SK-N-SH treated with all-trans-retinoic acid at 6 μM for 48 hours (cell line): Measurements from ENCODE around the gene MT2A.

Experiments
- ATAC-seq: fragments of 200-7000 bp; cut with Tn5 transposase; 3 replicates; pipeline ENCODE4 v1.9.1; 2020; ENCODE audit warnings: mild to moderate bottlenecking, moderate library complexity
- ARNTL ChIP-seq: fragments of 450-650 bp; formaldehyde crosslinking; IDR thresholded peaks from 2 replicates; pipeline ENCODE4 v1.5.0; 2020; ENCODE audit warnings: low read depth, mild to moderate bottlenecking, moderate library complexity, borderline replicate concordance
- BACH2 ChIP-seq: fragments of 250-450 bp; sonication (Bioruptor Pico); IDR thresholded peaks from 2 replicates; pipeline ENCODE4 v1.9.0; 2021; ENCODE audit warnings: mild to moderate bottlenecking, borderline replicate concordance
- CSDC2 ChIP-seq: fragments of 250-450 bp; sonication (Bioruptor Pico); IDR thresholded peaks from 2 replicates; pipeline ENCODE4 v1.5.0; 2020; ENCODE audit warnings: mild to moderate bottlenecking, moderate library complexity
- GLIS3 ChIP-seq: fragments of 250-450 bp; sonication (Bioruptor Pico); IDR thresholded peaks from 2 replicates; pipeline ENCODE4 v1.5.0; 2020; ENCODE audit warnings: mild to moderate bottlenecking, moderate library complexity
- ISL1 ChIP-seq: fragments of 250-450 bp; sonication (Bioruptor Pico); IDR thresholded peaks from 2 replicates; pipeline ENCODE4 v2.1.2; 2022; ENCODE audit warnings: mild to moderate bottlenecking, moderate library complexity
- PPARA ChIP-seq: fragments of 250-450 bp; sonication (Bioruptor Pico); IDR thresholded peaks from 2 replicates; pipeline ENCODE4 v1.5.0; 2020; ENCODE audit warnings: mild to moderate bottlenecking, borderline replicate concordance
- RARB ChIP-seq: fragments of 250-450 bp; sonication (Bioruptor Pico); IDR thresholded peaks from 2 replicates; pipeline ENCODE4 v1.8.0; 2021; ENCODE audit warnings: mild to moderate bottlenecking, moderate library complexity
- SNAI2 ChIP-seq: fragments of 250-450 bp; sonication (Bioruptor Pico); IDR thresholded peaks from 2 replicates; pipeline ENCODE4 v1.5.0; 2020; ENCODE audit warnings: mild to moderate bottlenecking, moderate library complexity
- TCF4 ChIP-seq: fragments of 250-450 bp; sonication (Bioruptor Pico); IDR thresholded peaks from 2 replicates; pipeline ENCODE4 v1.8.0; 2021; ENCODE audit warnings: mild to moderate bottlenecking, moderate library complexity, borderline replicate concordance
- TOX ChIP-seq: fragments of 250-450 bp; sonication (Bioruptor Pico); IDR thresholded peaks from 2 replicates; pipeline ENCODE4 v1.8.0; 2021; ENCODE audit warnings: mild to moderate bottlenecking, moderate library complexity, borderline replicate concordance
- ZC3H10 ChIP-seq: fragments of 250-450 bp; sonication (Bioruptor Pico); IDR thresholded peaks from 2 replicates; pipeline ENCODE4 v1.5.1; 2021; ENCODE audit warnings: mild to moderate bottlenecking, moderate library complexity
- ZFP30 ChIP-seq: fragments of 450-650 bp; formaldehyde crosslinking; IDR thresholded peaks from 2 replicates; pipeline ENCODE4 v1.5.0; 2022; ENCODE audit warnings: mild to moderate bottlenecking, moderate library complexity
- ZNF565 ChIP-seq: fragments of 450-650 bp; formaldehyde crosslinking; conservative IDR thresholded peaks from 2 replicates; pipeline ENCODE4 v1.5.0; 2020; ENCODE audit warnings: low read depth, mild to moderate bottlenecking, moderate library complexity
- ZNF70 ChIP-seq: fragments of 450-650 bp; formaldehyde crosslinking; IDR thresholded peaks from 2 replicates; pipeline ENCODE4 v1.5.0; 2020; ENCODE audit warnings: mild to moderate bottlenecking, moderate library complexity
- ZNF8 ChIP-seq: fragments of 450-650 bp; formaldehyde crosslinking; IDR thresholded peaks from 2 replicates; pipeline ENCODE4 v1.5.0; 2020; ENCODE audit warnings: mild to moderate bottlenecking, moderate library complexity
- TF ChIP-seq, protein P1 (sequence below): fragments of 250-450 bp; sonication (Bioruptor Pico); IDR thresholded peaks from 2 replicates; pipeline ENCODE4 v1.5.1; 2021; ENCODE audit warnings: mild to moderate bottlenecking, moderate library complexity
- TF ChIP-seq, protein P2 (sequence below): fragments of 250-450 bp; sonication (Bioruptor Pico); IDR thresholded peaks from 2 replicates; pipeline ENCODE4 v1.5.1; 2020; ENCODE audit warnings: low read depth, mild to moderate bottlenecking, moderate library complexity
- TF ChIP-seq, protein P3 (sequence below): fragments of 250-450 bp; sonication (Bioruptor Pico); IDR thresholded peaks from 2 replicates; pipeline ENCODE4 v1.8.0; 2021; ENCODE audit warnings: low read depth, mild to moderate bottlenecking, moderate library complexity, borderline replicate concordance
- TF ChIP-seq, protein P4 (sequence below): fragments of 250-450 bp; sonication (Bioruptor Pico); IDR thresholded peaks from 2 replicates; pipeline ENCODE4 v1.8.0; 2020; ENCODE audit warnings: mild to moderate bottlenecking, moderate library complexity, borderline replicate concordance
- TF ChIP-seq, protein P5 (sequence below): fragments of 250-450 bp; sonication (Bioruptor Pico); IDR thresholded peaks from 2 replicates; pipeline ENCODE4 v1.5.0; 2020; ENCODE audit warnings: mild to moderate bottlenecking, moderate library complexity

The MT2A gene

DNA sequence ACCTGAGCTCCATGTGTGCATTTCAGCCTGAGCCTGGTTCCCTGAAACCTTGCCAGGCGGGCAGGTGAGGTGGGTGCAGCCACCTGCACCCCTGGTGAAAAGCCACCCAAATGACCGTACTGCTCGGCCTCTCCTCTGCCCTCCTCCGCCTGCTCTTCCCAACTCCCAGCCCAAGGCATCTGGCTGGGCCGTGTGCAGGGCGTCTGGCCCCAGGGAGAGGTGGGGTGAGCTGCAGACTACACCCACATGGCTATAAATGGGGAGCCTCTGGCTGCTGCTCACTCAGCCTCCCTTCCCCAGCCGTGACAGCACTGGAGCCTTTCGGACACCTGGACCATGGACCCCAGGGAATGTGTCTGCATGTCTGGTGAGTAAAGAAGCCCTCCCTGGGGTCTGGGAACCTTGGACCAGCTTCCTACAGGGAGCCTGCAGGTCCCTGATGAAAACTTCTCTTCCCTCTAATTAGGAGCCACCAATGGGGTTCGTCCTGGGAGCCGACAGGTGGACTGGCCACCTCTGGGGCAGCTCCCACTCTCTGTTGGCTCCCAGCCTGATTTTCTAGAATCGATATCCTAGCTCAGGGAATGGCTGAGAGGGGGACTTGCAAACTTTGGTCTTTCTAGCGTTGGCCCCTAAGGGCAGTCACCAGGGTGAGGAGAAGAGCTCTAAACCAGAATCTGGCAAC, 43.4 kb upstream of the MT2A start, which contains the start of gene MT4:
MT4 (plus strand) TSS at position 281 of the 685 bp plus-strand sequence; CDS start at position 337, 56 bp downstream.
- no peak for ATAC-seq
- TF ChIP-seq ISL1 (CRISPR knock-in tag) (no peak), ARNTL (CRISPR knock-in tag) (no peak), ZNF565 (no peak), ZFP30 (no peak), TCF4 (no peak), ZNF70 (no peak), CSDC2 (CRISPR knock-in tag) (no peak), BACH2 (CRISPR knock-in tag) (no peak), RARB (CRISPR knock-in tag) (no peak), ZNF8 (CRISPR knock-in tag) (no peak)
- TF ChIP-seq, protein P1, sequence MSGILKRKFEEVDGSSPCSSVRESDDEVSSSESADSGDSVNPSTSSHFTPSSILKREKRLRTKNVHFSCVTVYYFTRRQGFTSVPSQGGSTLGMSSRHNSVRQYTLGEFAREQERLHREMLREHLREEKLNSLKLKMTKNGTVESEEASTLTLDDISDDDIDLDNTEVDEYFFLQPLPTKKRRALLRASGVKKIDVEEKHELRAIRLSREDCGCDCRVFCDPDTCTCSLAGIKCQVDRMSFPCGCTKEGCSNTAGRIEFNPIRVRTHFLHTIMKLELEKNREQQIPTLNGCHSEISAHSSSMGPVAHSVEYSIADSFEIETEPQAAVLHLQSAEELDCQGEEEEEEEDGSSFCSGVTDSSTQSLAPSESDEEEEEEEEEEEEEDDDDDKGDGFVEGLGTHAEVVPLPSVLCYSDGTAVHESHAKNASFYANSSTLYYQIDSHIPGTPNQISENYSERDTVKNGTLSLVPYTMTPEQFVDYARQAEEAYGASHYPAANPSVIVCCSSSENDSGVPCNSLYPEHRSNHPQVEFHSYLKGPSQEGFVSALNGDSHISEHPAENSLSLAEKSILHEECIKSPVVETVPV (CRISPR knock-in tag): no peak
- TF ChIP-seq, protein P2, sequence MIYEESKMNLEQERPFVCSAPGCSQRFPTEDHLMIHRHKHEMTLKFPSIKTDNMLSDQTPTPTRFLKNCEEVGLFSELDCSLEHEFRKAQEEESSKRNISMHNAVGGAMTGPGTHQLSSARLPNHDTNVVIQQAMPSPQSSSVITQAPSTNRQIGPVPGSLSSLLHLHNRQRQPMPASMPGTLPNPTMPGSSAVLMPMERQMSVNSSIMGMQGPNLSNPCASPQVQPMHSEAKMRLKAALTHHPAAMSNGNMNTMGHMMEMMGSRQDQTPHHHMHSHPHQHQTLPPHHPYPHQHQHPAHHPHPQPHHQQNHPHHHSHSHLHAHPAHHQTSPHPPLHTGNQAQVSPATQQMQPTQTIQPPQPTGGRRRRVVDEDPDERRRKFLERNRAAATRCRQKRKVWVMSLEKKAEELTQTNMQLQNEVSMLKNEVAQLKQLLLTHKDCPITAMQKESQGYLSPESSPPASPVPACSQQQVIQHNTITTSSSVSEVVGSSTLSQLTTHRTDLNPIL: no peak
- TF ChIP-seq, protein P3, sequence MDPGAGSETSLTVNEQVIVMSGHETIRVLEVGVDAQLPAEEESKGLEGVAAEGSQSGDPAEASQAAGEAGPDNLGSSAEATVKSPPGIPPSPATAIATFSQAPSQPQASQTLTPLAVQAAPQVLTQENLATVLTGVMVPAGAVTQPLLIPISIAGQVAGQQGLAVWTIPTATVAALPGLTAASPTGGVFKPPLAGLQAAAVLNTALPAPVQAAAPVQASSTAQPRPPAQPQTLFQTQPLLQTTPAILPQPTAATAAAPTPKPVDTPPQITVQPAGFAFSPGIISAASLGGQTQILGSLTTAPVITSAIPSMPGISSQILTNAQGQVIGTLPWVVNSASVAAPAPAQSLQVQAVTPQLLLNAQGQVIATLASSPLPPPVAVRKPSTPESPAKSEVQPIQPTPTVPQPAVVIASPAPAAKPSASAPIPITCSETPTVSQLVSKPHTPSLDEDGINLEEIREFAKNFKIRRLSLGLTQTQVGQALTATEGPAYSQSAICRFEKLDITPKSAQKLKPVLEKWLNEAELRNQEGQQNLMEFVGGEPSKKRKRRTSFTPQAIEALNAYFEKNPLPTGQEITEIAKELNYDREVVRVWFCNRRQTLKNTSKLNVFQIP: no peak
- TF ChIP-seq, protein P4, sequence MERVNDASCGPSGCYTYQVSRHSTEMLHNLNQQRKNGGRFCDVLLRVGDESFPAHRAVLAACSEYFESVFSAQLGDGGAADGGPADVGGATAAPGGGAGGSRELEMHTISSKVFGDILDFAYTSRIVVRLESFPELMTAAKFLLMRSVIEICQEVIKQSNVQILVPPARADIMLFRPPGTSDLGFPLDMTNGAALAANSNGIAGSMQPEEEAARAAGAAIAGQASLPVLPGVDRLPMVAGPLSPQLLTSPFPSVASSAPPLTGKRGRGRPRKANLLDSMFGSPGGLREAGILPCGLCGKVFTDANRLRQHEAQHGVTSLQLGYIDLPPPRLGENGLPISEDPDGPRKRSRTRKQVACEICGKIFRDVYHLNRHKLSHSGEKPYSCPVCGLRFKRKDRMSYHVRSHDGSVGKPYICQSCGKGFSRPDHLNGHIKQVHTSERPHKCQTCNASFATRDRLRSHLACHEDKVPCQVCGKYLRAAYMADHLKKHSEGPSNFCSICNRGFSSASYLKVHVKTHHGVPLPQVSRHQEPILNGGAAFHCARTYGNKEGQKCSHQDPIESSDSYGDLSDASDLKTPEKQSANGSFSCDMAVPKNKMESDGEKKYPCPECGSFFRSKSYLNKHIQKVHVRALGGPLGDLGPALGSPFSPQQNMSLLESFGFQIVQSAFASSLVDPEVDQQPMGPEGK (CRISPR knock-in tag): no peak
- TF ChIP-seq, protein P5, sequence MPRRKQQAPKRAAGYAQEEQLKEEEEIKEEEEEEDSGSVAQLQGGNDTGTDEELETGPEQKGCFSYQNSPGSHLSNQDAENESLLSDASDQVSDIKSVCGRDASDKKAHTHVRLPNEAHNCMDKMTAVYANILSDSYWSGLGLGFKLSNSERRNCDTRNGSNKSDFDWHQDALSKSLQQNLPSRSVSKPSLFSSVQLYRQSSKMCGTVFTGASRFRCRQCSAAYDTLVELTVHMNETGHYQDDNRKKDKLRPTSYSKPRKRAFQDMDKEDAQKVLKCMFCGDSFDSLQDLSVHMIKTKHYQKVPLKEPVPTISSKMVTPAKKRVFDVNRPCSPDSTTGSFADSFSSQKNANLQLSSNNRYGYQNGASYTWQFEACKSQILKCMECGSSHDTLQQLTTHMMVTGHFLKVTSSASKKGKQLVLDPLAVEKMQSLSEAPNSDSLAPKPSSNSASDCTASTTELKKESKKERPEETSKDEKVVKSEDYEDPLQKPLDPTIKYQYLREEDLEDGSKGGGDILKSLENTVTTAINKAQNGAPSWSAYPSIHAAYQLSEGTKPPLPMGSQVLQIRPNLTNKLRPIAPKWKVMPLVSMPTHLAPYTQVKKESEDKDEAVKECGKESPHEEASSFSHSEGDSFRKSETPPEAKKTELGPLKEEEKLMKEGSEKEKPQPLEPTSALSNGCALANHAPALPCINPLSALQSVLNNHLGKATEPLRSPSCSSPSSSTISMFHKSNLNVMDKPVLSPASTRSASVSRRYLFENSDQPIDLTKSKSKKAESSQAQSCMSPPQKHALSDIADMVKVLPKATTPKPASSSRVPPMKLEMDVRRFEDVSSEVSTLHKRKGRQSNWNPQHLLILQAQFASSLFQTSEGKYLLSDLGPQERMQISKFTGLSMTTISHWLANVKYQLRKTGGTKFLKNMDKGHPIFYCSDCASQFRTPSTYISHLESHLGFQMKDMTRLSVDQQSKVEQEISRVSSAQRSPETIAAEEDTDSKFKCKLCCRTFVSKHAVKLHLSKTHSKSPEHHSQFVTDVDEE (CRISPR knock-in tag): no peak

DNA sequence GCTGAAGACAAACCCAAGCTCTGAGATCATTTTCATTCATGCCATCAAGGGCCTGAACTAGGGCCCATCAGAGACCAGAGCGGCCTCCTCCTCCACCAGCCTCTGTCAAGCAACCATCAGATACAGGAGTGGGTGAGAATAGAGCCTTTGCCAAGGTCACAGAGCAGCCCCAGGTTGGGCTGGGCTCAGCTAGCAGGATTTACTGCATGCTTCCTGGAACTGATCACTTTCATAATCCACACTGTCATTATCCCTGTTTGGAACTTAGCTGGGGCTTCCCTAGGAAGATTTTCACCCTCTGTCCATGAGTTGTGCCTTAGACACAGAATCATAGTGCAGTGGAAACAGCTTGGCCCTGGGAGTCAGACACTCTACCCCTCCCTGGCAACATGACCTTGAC, 38.4 kb upstream of the MT2A start:
- ATAC-seq: no peak
- TF ChIP-seq ARNTL (CRISPR knock-in tag) (no peak), GLIS3 (CRISPR knock-in tag) (no peak), ZC3H10 (no peak), ISL1 (CRISPR knock-in tag) (no peak), ZNF70 (no peak), SNAI2 (CRISPR knock-in tag) (no peak), BACH2 (CRISPR knock-in tag) (no peak), PPARA (CRISPR knock-in tag) (no peak), ZFP30 (no peak), TOX (CRISPR knock-in tag) (no peak)
- TF ChIP-seq, protein P1 (CRISPR knock-in tag): no peak
- TF ChIP-seq, protein P3: no peak
- TF ChIP-seq, protein P4 (CRISPR knock-in tag): no peak
- TF ChIP-seq, protein P2: no peak
- TF ChIP-seq, all 23 proteins: peak for 0
